Amygdala (tissue), 56 donors: ENCODE data around the gene E2F7.

Experiments
- DNase-seq, 56 donors: peaks; one replicate each; lab custom pipeline; 2025; lab: John Stamatoyannopoulos, UW

E2F7 gene

GRCh38 chr12:77031745-77032144, 33.6 kb downstream of the E2F7 start:
- DNase-seq: peak in 1 of 56 donors; percentile 17

GRCh38 chr12:77025782-77026314, 39.5 kb downstream of the E2F7 start:
- no peak for DNase-seq

DNA sequence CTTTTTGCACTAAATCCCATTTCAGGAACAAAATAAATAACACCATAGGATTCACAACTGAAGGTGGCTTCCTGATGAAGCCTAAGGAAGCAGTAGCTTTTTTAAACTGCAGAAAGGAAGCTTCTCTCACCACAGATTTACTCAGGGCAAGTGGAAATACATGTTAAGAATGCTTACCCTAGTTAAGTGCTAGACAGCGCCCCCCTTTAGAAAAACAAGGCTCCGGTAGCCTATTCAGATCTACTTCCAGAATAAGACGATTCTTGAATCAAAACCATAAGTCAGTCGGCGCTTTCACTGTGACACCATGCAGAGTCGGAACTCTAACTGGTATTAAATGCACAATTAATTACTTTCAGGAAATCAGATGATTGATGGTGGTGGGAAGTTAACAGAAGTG, 41.9 kb downstream of the E2F7 start:
- DNase-seq: no peak

GRCh38 chr12:77019920-77020319, 45.4 kb downstream of the E2F7 start:
- no peak for DNase-seq

DNA sequence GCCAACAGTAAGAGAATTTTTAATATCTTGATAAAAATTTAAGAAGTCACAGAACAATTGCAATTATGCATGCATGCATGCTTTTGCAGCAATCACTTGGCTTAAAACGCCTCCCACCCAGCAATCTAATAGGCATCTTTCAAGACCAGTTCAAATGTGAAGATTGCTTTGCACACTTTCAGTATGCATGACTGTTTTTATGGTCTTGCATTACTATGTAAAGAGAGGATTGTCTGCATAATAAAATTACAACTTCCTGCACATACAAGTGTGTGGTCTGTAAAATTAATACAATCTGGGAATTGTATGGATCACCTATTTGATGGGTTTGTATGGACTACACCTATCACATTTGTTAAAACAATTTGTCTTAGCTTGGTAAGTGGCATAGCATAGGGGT, 48.8 kb downstream of the E2F7 start:
- DNase-seq: no peak

DNA sequence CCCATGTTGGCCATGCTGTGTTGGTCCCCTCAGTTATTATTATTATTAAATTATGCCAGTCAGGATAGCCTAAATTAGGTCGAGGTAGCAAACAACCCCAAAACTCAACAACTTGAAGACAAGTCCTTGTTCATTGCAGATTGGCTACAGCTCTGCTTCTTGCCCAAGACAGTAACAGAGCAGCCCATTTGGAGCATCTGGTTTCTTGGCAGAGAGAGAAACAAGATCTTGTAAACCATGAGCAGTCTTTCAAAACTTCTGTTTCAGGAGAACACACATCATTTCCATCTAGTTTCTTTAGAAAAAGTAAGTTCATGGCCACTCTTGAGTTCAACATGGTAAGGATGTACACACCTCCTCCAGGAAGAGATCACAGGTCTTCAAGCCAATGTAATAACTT, 52.3 kb downstream of the E2F7 start:
- no peak for DNase-seq

GRCh38 chr12:77010691-77011548, 54.4 kb downstream of the E2F7 start:
- DNase-seq: peak in 51 of 56 donors; percentile 1 to 87 (median 46)

- DNase-seq: no peak
Observed at GRCh38 chr12:77007476-77007875, 57.9 kb downstream of the E2F7 start.

DNA sequence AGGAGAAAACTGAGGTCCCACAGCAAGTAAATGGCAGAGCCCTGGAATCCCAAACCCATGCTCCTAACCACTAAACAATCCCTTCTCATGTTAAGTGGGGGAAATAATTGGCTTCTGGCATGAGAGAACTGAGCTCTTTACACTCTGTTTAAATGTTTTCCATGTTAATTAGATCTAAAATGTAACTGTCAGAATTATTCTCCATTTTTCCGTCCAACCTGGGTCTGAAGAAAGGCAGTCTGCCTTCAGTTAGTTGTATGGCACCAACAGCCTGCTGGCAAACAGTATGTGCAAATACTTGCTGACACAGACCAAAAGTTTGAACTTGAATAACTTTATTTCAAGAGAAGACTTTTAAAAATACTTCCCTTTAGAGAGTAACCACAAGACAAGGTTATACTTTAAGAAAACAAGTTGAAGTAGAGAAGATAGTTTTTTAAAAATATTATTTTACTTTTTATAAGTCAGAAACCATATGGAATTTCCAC, 59.7 kb downstream of the E2F7 start:
- DNase-seq: no peak

GRCh38 chr12:77003914-77004313, 61.5 kb downstream of the E2F7 start:
- no peak for DNase-seq

GRCh38 chr12:77003246-77003645, 62.1 kb downstream of the E2F7 start:
- no peak for DNase-seq

DNA sequence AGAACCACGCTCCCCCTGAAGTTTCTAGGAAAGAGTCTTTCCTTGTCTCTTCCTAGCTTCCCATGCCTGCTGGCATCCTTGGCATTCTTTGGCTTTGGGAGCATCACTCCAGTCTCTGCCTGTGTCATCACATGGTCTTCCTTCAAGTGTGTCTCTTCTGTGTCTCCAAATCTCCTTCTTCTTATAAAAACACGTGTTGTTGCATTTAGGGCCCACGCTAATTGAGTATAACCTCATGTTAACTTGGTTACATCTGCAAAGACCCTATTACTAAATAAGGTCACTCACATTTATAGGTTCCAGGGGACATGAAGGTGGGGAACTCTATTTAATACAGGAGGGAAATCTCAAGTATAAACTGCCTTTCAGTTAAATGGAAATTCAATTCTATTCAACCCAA, 63.0 kb downstream of the E2F7 start:
- DNase-seq: no peak

- DNase-seq: no peak
Observed at GRCh38 chr12:77001276-77001675, 64.1 kb downstream of the E2F7 start.

- DNase-seq: no peak
Observed at GRCh38 chr12:76998908-76999556, 66.3 kb downstream of the E2F7 start.

DNA sequence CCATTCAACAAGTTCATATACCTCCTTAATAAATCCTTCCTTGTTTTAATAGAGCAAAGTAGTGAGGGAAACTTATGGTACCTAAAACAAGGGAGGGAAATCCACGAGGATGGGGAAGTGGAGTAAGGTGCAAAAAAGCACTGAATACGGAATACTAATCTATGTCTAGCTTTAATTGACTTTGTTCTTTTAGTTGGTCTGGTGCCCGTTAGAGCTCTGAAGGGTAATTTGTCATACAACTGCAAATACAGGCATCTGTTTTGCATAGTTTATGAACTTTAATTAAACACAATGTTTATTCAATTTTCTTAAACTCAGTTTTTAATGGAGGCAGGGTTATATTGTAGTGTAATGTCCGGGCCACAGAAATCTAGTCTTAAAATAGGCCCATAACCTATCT, 67.0 kb downstream of the E2F7 start:
- DNase-seq: no peak

- DNase-seq: no peak
Observed at GRCh38 chr12:76997011-76997780, 68.2 kb downstream of the E2F7 start.

DNA sequence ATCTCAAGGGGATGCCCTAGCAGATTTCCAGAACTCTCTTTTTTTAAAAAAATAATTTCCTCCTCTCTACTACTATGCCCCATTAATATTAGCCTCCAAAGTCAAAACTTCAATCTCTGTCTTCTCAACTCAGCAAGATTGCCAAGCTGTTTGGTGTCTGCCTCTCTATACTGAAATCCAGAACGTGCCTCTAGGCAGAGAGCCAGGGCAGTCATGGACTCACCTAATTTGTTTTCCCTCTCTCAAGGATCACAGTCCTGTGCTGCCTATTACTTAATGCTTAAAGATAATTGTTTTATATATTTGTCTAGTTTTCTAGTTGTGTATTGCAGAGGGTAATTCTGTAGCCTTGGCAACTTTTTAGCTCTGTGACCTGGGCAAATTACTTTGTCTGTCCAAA, 74.7 kb downstream of the E2F7 start:
- DNase-seq: no peak

DNA sequence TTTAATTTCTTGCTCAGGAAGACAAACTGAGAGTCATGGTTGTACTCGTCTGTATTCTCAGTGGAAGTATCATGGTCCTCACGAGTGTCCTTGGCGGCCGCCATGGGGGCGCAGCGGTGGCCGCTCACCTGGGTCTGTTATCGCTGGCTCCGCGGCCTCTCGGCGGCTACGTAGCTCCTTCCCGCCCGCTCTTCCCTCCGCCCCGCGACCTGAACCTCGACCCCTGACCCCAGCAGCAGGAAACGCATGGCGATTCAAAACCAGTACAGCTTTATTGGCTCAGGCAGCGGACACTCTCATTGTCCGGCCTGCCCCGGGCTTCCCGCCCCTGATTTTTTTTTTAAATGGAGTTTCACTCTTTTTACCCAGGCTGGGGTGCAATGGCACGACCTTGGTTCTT, 80.8 kb downstream of the E2F7 start:
- DNase-seq: no peak

DNA sequence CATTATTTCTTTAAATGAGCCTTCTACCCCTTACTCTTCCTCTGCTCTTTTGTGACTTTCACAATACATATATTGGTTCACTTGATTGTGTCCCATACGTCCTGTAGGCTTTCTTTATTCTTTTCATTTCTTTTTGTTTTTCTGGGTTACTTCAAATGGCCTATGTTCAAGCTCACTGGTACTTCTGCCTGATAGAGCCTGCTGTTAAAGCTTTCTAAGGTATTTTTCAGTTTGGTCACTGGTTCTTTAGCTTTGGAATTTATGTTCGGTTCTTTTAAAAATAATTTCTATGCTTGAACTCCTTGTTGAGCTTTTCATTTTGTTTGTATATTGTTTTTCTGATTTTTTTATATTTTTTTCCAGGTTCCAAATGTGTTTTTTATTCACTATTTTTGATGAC, 81.9 kb downstream of the E2F7 start:
- no peak for DNase-seq

DNA sequence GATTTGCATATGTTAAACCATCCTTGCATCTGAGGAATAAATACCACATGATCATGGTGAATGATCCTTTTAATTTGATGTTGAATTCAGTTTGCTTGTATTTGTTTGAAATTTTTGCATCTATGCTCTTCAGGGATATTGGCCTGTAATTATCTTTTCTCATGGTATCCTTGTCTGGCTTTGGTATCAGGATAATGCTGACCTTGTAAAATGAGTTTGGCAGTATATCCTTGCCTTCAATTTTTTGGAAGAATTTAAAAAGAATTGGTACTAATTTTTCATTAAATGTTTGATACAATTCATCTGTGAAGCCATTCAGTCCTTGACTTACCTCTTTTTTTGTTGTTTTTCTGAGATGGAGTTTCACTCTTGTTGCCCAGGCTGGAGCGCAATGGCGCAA, 85.2 kb downstream of the E2F7 start:
- DNase-seq: no peak

DNA sequence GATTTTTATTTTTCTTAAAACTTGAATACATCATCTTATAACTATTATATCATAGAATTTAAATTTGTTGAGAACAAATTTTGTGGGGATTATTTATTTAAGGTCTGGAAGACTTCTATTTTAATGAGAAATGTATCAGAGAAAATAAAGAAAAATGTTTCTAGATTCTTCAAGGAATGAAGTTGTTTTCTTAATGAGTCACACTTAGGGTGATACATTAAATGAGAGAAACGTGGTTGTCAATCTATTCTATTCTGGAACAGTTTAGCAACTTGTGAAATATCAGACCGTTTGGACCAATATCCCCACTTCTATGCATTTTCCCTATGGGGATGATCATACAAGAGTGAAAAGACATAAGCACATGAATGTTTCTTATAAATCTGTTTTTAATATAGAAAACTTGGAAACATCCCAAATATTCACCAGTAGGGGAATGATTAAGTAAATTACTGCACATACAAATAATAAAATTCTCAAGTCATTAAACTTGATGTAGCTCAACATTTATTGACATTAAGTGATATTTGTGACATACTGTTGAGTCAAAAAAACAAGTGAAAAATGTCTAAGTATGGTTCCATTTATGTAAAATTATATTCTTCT, 88.5 kb downstream of the E2F7 start:
- no peak for DNase-seq
